ENCODE measurements around the gene BEST2.

Gene BEST2

GRCh38 chr19:12770922-12771321 is 19.3 kb downstream of the BEST2 start:
- no peak for DNase-seq

- no peak for DNase-seq
These were observed 20.7 kb downstream of the BEST2 start for GRCh38 chr19:12772323-12772722.

DNA sequence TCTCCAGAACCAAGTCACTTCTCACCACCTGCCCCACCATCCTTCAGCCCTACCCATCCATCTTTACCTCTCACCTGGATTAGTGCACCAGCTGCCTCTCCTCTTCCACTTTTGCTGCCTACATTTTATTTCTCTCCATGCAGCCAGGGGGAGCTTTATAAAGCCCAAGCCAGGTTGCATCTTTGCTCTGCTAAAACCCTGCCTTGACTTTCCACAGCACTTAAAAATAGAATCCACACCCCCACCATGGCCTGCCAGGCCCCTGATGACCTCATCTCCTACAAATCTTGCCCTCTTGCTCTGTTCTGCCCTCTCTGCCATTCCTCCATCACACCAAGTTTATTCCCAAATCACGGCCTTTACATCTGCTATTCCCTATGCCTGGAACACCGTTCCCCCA is 22.0 kb downstream of the BEST2 start:
- DNase-seq, result peak in 3 of 4 experiments; percentile 39 to 49 (median 43)

GRCh38 chr19:12774588-12775555 is 23.3 kb downstream of the BEST2 start, which contains the start of gene HOOK2:
Gene HOOK2 (minus strand): TSS chr19:12775552. CDS start chr19:12775449, 103 bp downstream.
- DNase-seq, result no peak

DNA sequence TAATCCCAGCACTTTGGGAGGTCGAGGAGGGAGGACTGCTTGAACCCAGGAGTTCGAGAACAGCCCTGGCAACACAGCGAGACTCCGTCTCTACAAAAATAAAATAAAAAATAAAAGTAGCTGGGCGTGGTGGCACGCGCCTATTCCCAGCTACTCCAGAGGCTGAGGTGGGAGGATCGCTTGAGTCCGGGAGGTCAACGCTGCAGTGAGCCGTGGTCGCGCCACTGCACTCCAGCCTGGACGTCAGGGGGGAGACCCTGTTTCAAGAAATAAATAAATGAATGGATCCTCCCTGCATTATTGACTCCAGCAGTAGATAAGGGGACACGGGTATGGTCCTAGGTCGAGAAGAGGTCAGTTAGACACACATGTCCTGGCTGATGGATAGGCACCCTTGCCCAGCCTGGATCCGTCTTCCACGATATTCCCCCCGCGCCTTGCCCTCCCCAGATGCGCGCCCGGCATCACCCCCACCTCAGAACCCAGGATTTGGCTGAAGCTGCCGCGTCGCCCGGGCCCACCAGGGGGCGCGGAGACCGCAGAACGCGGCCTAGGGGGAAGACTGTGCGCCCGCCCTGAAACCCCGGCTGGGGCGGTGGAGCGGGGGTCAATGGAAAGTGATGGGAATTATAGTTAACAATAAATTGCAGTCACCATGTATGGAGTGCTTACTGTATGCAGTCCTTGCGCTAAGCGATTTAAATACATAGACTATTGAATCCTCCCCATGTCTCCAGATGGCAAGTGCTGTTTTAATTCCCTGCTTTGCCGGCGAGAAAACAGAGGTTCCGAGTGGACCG is 25.8 kb downstream of the BEST2 start:
- peak; percentile 82 to 94 (median 90) for DNase-seq

DNA sequence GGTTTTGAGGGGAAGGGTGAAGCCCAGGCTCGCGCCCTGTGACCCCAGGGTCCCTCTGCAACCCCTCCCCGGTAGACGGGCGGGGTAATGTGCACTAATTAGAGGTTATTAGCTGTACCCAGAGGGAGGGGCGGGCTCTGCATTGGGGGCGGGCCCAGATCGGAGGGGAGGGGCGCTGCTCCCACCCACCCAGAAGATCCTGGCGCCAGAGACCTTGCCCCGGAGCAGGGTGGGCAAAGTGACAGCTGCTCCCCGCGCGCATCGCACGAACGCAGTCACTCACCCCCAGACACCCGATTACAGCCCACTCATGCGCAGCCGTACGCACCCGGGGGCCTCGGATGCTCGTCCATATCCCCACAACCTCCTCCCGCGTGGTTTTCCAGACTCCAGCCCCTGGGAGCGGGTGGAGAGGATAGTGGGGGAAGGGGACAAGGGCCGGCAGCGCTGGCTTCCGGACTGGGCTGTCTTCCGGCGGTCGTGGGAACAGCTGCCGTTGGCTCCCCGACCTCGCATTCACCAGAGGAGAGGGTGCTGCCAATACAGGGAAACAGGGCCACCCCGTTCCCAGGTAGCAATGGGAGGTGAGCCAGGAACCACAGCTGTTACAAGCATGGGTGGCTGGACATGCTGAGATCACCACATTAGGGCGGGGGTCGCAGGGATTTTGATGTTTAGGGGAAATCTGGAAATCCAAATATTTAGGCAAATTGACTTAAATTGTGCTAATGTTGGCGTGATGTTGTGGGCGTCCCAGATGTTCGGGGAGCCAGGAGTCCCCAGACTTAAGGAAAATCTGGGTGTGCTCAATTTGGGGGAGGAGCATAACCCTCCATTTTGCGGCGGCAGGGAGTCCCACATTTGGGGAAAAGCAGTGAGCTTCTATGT is 26.7 kb downstream of the BEST2 start:
- peak; percentile 73 to 86 (median 79) for DNase-seq

- no peak for DNase-seq
These were observed 27.2 kb downstream of the BEST2 start for GRCh38 chr19:12778905-12779161.

DNA sequence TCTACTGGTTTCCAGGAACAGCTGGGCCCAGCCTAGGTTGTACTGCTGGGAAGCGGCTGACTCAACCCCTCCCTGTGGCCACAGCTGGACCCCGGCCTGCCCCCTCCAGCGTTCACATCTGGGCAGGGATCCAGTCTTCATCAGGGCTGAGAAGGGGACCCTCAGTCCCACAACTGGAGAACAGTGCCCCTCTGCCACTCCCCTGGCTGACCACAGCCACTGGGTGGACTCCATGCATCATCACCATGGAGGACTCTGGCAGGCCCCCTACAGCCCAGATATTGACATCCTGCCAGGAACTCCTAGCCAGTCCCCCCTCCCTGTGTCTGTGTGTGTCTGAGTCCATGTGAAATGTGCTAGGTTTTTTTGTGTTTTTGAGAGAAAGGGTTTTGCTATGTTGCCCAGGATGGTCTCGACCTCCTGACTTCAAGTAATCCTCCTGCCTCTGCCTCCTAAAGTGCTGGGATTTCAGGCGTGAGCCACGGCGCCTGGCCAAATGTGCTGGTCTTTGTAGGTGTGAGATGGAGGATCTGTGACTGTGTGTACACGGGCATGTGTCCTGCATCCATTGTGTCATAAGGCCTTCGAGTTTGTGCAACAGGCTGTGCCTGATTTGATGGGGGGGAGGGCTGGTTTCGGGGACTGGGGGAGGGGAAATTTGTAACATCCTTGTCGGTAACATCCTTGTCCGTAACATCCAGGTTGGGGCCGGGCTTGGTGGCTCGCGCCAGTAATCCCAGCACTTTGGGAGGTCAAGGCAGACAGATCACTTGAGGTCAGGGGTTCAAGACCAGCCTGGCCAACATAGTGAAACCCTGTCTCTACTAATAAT is 27.8 kb downstream of the BEST2 start:
- peak; percentile 23 to 52 (median 40) for DNase-seq

DNA sequence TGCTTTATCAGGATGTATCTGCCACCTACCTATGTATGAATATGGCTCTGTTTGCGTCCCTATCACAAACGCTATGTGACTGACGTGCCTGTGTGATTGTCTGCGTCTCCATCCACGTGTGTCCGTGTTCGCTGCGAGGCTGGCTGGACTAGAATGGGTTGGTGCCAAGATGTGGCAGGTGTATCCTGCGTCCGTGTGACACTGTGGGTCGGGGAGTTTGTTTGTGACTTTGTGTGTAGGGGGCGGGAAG is 30.5 kb downstream of the BEST2 start:
- DNase-seq, result no peak

- DNase-seq, result peak; percentile 97 to 99 (median 98)
These were observed 31.1 kb downstream of the BEST2 start for GRCh38 chr19:12782424-12783290.

- DNase-seq, result peak in 2 of 4 experiments; percentile 29 to 45
These were observed 31.8 kb downstream of the BEST2 start for GRCh38 chr19:12783291-12783848.

GRCh38 chr19:12783849-12784393 is 32.3 kb downstream of the BEST2 start:
- peak; percentile 69 to 85 (median 78) for DNase-seq

DNA sequence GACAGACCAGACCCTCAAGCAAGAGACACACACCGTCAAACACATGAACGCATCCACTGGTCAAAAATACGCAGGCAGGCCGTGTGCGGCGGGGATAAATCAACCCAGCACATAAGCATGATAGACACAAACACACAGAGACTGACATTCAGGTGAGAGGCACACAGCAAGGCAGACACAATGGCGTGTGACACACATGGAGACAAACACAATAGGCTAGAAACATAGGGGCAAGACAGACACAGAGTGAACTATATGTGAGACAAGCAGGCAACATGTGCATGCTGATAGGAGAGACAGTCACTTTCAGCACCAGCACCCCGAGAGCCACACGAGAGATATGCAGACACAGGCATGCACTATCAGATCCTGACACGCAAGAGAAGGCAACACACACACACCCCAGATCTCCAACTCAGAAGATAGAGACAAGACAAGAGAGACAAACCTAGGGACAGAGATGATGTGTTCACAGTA is 32.8 kb downstream of the BEST2 start:
- DNase-seq, result peak in 3 of 4 experiments; percentile 31 to 42 (median 38)

DNA sequence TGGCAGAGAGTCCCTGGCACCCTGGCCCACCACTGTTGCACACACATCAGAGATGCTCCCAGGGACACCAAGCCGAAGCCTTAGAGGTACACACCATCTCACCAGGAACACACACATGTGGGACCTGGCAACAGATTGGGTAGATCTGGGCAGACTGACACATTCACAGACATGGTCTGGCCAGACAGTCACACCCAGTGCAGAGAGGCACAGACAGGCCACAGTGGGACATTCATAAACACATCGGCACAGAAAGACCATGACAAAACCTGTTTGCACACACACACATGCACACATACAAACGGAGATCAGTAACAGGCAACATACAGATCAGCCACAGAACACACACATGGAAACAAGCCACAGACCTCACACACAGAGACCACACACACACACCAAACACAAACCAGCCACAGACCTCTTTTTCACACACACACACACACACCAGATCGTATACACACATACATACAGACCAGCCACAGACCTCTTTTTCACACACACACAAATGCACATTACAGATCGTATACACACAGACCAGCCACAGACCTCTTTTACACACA is 33.4 kb downstream of the BEST2 start:
- DNase-seq, result peak; percentile 43 to 50 (median 47)

GRCh38 chr19:12785431-12786031 is 33.9 kb downstream of the BEST2 start:
- peak; percentile 85 to 93 (median 90) for DNase-seq

- DNase-seq, result peak; percentile 97 to 99 (median 98)
These were observed 34.7 kb downstream of the BEST2 start for GRCh38 chr19:12786141-12786870.

DNA sequence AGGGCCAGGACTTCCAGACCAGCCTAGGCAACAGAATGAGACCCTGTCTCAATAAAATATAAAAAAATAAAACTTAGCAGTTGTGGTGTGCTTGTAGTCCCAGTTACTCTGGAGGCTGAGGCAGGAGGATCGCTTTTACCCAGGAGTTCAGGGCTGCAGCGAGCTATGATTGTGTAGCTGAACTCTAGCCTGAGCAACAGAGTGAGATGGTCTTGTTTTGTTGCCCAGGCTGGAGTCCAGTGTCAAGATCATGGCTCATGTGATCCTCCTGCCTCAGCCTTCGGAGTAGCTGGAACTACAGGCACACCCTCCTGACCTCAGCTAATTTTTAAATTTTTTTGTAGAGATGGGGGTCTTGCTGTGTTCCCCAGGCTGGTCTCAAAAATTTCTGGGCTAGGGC is 35.4 kb downstream of the BEST2 start:
- DNase-seq, result peak; percentile 44 to 68 (median 66)

DNA sequence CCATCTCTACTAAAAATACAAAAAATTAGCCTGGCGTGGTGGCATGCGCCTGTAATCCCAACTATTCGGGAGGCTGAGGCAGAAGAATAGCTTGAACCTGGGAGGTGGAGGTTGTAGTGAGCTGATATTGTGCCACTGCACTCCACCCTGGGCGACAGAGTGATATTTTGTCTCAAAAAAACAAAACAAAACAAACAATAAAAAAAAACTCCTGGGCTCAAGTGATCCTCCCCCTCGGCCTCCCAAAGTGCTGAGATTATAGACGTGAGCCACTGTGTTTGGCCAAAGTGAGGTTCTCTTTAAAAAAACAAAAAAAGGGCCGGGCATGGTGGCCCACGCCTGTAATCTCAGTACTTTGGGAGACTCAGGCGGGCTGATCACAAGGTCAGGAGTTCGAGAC is 35.9 kb downstream of the BEST2 start:
- peak in 1 of 4 experiments; percentile 21 for DNase-seq
